Measurements from ENCODE around the gene DNM1L. TPM values are rescaled to one million over a fixed set of nuclear protein-coding genes. Genes with fewer than 3 reads are reported as not detected.
A peak's percentile ranks its signal among the peaks of the same experiment; 100 is the strongest.

Gene DNM1L
- total RNA-seq (2014; rRNA removed; shearing (Covaris generic)) = 71.8 and 79.4 TPM in 2 replicates

- peak; percentile 94 to 96 for DNase-seq
- Histone ChIP-seq H3K4me3 (peak within 1 kb of the TSS; percentile 92), H3K9me3 (replicated peaks) (no peaks in the 10 kb centered on the region), H3K27ac (peak within 1 kb of the TSS; percentile 87), H3K4me1 (peaks cover 4% of the 10 kb centered on the region; the same call in 1 of the 2 replicates), H3K27me3 (no peaks in the 10 kb centered on the region), H3K36me3 (peaks cover 13% of the 10 kb centered on the region; the same call in 1 of the 2 replicates)
Observed at GRCh38 chr12:32679091-32679919, at the start of gene DNM1L. TSS of gene DNM1L (plus strand) at chr12:32679301. CDS start at chr12:32679364, 63 bp downstream.

- H3K4me1 ChIP-seq = no peaks in the 10 kb centered on the region
- H3K4me3 ChIP-seq = no peak overlapping the region
- no peaks in the 10 kb centered on the region for H3K27me3 ChIP-seq
- DNase-seq = no peak
- no peak overlapping the region for H3K27ac ChIP-seq
- no peaks in the 10 kb centered on the region for H3K9me3 ChIP-seq (replicated peaks)
- peaks cover 33% of the 10 kb centered on the region for H3K36me3 ChIP-seq
Observed at GRCh38 chr12:32641287-32641901, 37.7 kb upstream of the DNM1L start.

- DNase-seq = no peak
- H3K9me3 ChIP-seq (replicated peaks) = no peaks in the 10 kb centered on the region
- no peak overlapping the region for H3K27ac ChIP-seq
- no peaks in the 10 kb centered on the region for H3K27me3 ChIP-seq
- no peaks in the 10 kb centered on the region for H3K4me1 ChIP-seq
- peaks cover 12% of the 10 kb centered on the region for H3K36me3 ChIP-seq
- H3K4me3 ChIP-seq = no peak overlapping the region
Observed at GRCh38 chr12:32644431-32644830, 34.7 kb upstream of the DNM1L start.

- 0 out of 2 replicates have a peak, but pooled peaks cover 7% of the 10 kb centered on the region for H3K36me3 ChIP-seq
- H3K4me1 ChIP-seq = no peaks in the 10 kb centered on the region
- DNase-seq = no peak
- H3K27me3 ChIP-seq = no peaks in the 10 kb centered on the region
- H3K9me3 ChIP-seq (replicated peaks) = no peaks in the 10 kb centered on the region
- H3K27ac ChIP-seq = no peak overlapping the region
- H3K4me3 ChIP-seq = no peak overlapping the region
Observed at GRCh38 chr12:32647275-32647674, 31.8 kb upstream of the DNM1L start.

GRCh38 chr12:32650508-32650907 is 28.6 kb upstream of the DNM1L start:
- no peaks in the 10 kb centered on the region for H3K9me3 ChIP-seq (replicated peaks)
- no peak for DNase-seq

GRCh38 chr12:32651151-32651955 is 27.7 kb upstream of the DNM1L start:
- Histone ChIP-seq H3K36me3 (no peaks in the 10 kb centered on the region), H3K27ac (no peak overlapping the region), H3K27me3 (no peaks in the 10 kb centered on the region), H3K9me3 (replicated peaks) (no peaks in the 10 kb centered on the region), H3K4me1 (no peaks in the 10 kb centered on the region), H3K4me3 (no peak overlapping the region)
- DNase-seq = no peak

More at GRCh38 chr12:32650508-32650907, 28.6 kb upstream of the DNM1L start:
- H3K27me3 ChIP-seq = no peaks in the 10 kb centered on the region
- H3K36me3 ChIP-seq = no peaks in the 10 kb centered on the region
- no peaks in the 10 kb centered on the region for H3K4me1 ChIP-seq
- no peak overlapping the region for H3K4me3 ChIP-seq
- no peak overlapping the region for H3K27ac ChIP-seq

- Histone ChIP-seq H3K27ac (no peak overlapping the region), H3K36me3 (no peaks in the 10 kb centered on the region), H3K4me3 (no peak overlapping the region), H3K27me3 (no peaks in the 10 kb centered on the region), H3K4me1 (no peaks in the 10 kb centered on the region), H3K9me3 (replicated peaks) (no peaks in the 10 kb centered on the region)
- no peak for DNase-seq
Observed at GRCh38 chr12:32651956-32652210, 27.2 kb upstream of the DNM1L start.

GRCh38 chr12:32659908-32660440 is 19.1 kb upstream of the DNM1L start:
- Histone ChIP-seq H3K9me3 (replicated peaks) (no peaks in the 10 kb centered on the region), H3K4me1 (no peaks in the 10 kb centered on the region; the same call in 1 of the 2 replicates), H3K4me3 (no peak overlapping the region), H3K36me3 (no peaks in the 10 kb centered on the region), H3K27me3 (no peaks in the 10 kb centered on the region), H3K27ac (no peak overlapping the region)
- DNase-seq = no peak

GRCh38 chr12:32661706-32662105 is 17.4 kb upstream of the DNM1L start:
- no peaks in the 10 kb centered on the region for H3K27me3 ChIP-seq
- no peaks in the 10 kb centered on the region for H3K36me3 ChIP-seq
- DNase-seq = no peak

GRCh38 chr12:32662665-32663064 is 16.4 kb upstream of the DNM1L start:
- Histone ChIP-seq H3K9me3 (replicated peaks) (no peaks in the 10 kb centered on the region; the same call in 1 of the 2 replicates), H3K36me3 (no peaks in the 10 kb centered on the region), H3K27ac (no peak overlapping the region), H3K4me3 (no peak overlapping the region), H3K4me1 (no peaks in the 10 kb centered on the region; the same call in 1 of the 2 replicates), H3K27me3 (no peaks in the 10 kb centered on the region)
- no peak for DNase-seq

More at GRCh38 chr12:32661706-32662105, 17.4 kb upstream of the DNM1L start:
- no peaks in the 10 kb centered on the region; the same call in 1 of the 2 replicates for H3K4me1 ChIP-seq
- H3K27ac ChIP-seq = no peak overlapping the region
- H3K9me3 ChIP-seq (replicated peaks) = no peaks in the 10 kb centered on the region
- H3K4me3 ChIP-seq = no peak overlapping the region

DNA sequence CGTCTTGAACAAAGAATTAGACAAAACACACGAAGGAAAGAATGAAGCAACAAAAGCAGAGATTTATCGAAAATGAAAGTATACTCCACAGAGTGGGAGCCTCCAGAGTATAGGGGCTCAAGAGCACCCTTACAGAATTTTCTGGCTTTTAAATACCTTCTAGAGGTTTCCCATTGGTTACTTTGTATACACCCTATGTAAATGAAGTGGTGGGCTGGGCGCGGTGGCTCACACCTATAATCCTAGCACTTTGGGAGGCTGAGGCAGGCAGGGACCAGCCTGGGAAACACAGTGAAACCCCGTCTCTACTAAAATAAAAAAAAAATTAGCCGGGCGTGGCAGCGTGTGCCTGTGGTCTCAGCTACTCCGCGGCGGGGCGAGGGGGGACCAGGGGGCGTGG is 13.1 kb upstream of the DNM1L start:
- no peak for DNase-seq
- no peaks in the 10 kb centered on the region for H3K36me3 ChIP-seq
- H3K27ac ChIP-seq = no peak overlapping the region
- peaks cover 7% of the 10 kb centered on the region for H3K9me3 ChIP-seq (replicated peaks)
- H3K27me3 ChIP-seq = no peaks in the 10 kb centered on the region
- no peak overlapping the region for H3K4me3 ChIP-seq
- H3K4me1 ChIP-seq = no peaks in the 10 kb centered on the region

GRCh38 chr12:32669584-32669983 is 9.5 kb upstream of the DNM1L start:
- Histone ChIP-seq H3K27me3 (no peaks in the 10 kb centered on the region), H3K4me3 (no peak overlapping the region), H3K9me3 (replicated peaks) (peaks cover 7% of the 10 kb centered on the region), H3K36me3 (no peaks in the 10 kb centered on the region), H3K4me1 (peaks cover 2% of the 10 kb centered on the region; the same call in 1 of the 2 replicates), H3K27ac (no peak overlapping the region)
- no peak for DNase-seq

GRCh38 chr12:32671930-32672780 is 6.9 kb upstream of the DNM1L start:
- Histone ChIP-seq H3K4me3 (no peak overlapping the region), H3K36me3 (no peaks in the 10 kb centered on the region), H3K27ac (no peak overlapping the region), H3K4me1 (peaks cover 2% of the 10 kb centered on the region; the same call in 1 of the 2 replicates), H3K27me3 (no peaks in the 10 kb centered on the region), H3K9me3 (replicated peaks) (peaks cover 7% of the 10 kb centered on the region; the same call in 1 of the 2 replicates)
- peak; percentile 39 to 81 for DNase-seq

- no peaks in the 10 kb centered on the region for H3K27me3 ChIP-seq
- peak overlapping the region; percentile 87 for H3K27ac ChIP-seq
- peaks cover 4% of the 10 kb centered on the region; the same call in 1 of the 2 replicates for H3K4me1 ChIP-seq
- no peaks in the 10 kb centered on the region for H3K9me3 ChIP-seq (replicated peaks)
- H3K36me3 ChIP-seq = peaks cover 16% of the 10 kb centered on the region; the same call in 1 of the 2 replicates
- DNase-seq = no peak
- H3K4me3 ChIP-seq = peak overlapping the region; percentile 92
Observed at GRCh38 chr12:32679920-32680237, 778 bp downstream of the DNM1L start.

Measured in SJCRH30 (cell line).